ENCODE data around the gene NKAIN4.
"Not testable (repeated sequence)": the region's sequence is repeated elsewhere in the genome, so short reads cannot be mapped to it uniquely, and the experiment has no call there.

The NKAIN4 gene

GRCh38 chr20:63234693-63235398 is 19.4 kb downstream of the NKAIN4 start:
- DNase-seq = no peak

GRCh38 chr20:63233924-63234323 is 20.3 kb downstream of the NKAIN4 start:
- no peak for DNase-seq

GRCh38 chr20:63233061-63233344 is 21.3 kb downstream of the NKAIN4 start:
- no peak for DNase-seq

GRCh38 chr20:63232235-63233060 is 21.8 kb downstream of the NKAIN4 start:
- DNase-seq = no peak

GRCh38 chr20:63230800-63231268 is 23.4 kb downstream of the NKAIN4 start:
- no peak for DNase-seq

- DNase-seq = no peak
Measured at GRCh38 chr20:63228806-63229205, 25.5 kb downstream of the NKAIN4 start.

- DNase-seq = no peak
Measured at GRCh38 chr20:63227260-63227659, 27.0 kb downstream of the NKAIN4 start.

GRCh38 chr20:63226042-63226943 is 28.0 kb downstream of the NKAIN4 start:
- no peak for DNase-seq

- no peak for DNase-seq
Measured at GRCh38 chr20:63225082-63225454, 29.2 kb downstream of the NKAIN4 start.

GRCh38 chr20:63224412-63225081 is 29.7 kb downstream of the NKAIN4 start:
- no peak for DNase-seq

- no peak for DNase-seq
Measured at GRCh38 chr20:63223826-63224207, 30.4 kb downstream of the NKAIN4 start.

GRCh38 chr20:63223121-63223825 is 31.0 kb downstream of the NKAIN4 start:
- DNase-seq = no peak

GRCh38 chr20:63222541-63222940 is 31.7 kb downstream of the NKAIN4 start:
- no peak for DNase-seq

GRCh38 chr20:63221400-63222053 is 32.7 kb downstream of the NKAIN4 start:
- not testable (repeated sequence) for DNase-seq

GRCh38 chr20:63220696-63221399 is 33.4 kb downstream of the NKAIN4 start:
- no peak for DNase-seq

- DNase-seq = no peak
Measured at GRCh38 chr20:63219866-63220521, 34.3 kb downstream of the NKAIN4 start.

- no peak for DNase-seq
Measured at GRCh38 chr20:63219447-63219821, 34.8 kb downstream of the NKAIN4 start.

GRCh38 chr20:63218701-63219446 is 35.4 kb downstream of the NKAIN4 start:
- no peak for DNase-seq

GRCh38 chr20:63217706-63218105 is 36.6 kb downstream of the NKAIN4 start:
- no peak for DNase-seq

Measured in NCI-H1048 (cell line).